Measurements from ENCODE around the gene CCNJL.
A peak's percentile ranks its signal among the peaks of the same experiment; 100 is the strongest.
"Not testable (repeated sequence)": the region's sequence is repeated elsewhere in the genome, so short reads cannot be mapped to it uniquely, and the experiment has no call there.

The CCNJL gene, protein sequence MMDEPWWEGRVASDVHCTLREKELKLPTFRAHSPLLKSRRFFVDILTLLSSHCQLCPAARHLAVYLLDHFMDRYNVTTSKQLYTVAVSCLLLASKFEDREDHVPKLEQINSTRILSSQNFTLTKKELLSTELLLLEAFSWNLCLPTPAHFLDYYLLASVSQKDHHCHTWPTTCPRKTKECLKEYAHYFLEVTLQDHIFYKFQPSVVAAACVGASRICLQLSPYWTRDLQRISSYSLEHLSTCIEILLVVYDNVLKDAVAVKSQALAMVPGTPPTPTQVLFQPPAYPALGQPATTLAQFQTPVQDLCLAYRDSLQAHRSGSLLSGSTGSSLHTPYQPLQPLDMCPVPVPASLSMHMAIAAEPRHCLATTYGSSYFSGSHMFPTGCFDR

DNA sequence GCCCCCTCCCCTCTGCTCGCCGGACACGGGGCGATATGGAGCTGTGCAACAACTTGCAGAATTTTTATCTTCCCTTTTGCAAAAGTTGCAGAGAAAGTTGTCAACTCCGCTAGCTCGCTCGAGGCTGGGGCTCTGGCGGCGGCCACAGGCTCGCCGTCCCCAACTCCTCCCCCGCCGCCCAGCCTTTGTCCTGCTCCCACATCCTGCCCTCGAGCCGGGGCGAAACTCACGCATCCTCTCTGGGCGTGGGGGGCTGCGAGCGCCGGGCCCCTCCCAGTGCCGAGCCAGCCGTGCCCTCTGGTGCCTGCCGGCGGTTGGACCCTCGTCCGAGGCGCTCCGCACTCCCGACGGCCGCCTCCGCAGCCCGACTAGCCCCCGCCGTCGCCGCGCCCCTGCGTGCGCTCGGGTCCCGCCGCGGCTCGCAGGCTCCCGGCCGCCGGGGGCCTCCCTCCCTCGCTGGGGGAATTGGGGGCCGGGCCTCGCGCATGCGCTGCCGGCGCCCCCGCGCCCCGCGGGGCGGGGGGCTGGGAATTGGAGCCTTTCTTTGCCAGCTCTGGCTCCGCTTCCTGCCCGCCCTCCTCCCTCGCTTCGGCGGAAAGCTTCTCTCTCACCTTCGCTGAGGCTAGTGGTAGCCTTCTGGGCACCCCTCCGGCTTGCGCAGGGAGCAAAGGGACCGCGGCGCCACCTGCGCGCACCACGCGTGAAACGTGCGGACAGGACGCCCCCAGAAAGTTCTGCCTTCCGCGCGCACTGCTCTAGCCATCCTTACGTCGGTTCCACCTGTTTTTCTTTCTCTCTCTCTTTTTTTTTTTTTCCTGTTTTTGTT lies at the start of gene CCNJL:
CCNJL (minus strand) TSS at position 431 of the 826 bp plus-strand sequence. CDS start 641 bp downstream, outside the sequence.
- DNase-seq: no peak

DNA sequence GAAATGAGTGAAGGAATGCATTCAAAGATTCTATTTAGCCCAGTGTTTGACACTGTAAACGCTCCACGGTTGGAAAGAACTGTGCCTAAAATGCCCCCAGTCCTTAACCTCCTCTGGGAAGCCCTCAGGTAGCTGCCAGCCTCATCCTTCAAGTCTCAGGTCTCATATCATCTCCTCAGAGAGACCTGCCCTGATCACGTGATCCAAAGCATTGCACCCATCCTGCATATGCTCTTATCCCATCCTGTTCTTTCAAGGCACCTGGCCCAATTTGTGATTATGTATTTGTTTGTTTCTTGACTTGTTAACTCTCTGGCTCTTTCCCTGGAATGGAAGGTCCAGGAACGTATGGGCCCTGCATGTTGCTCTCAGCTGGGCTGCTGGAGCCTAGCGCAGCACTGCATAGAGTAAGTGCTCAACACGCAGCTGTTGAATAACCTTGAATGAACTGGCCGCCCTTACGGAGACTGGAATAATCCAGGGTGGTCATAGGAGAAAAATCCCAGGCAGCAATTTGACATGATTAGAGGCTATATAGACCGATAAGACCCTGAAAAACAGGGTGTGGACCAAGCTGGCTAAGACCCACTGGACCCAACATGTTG lies 49.4 kb upstream of the CCNJL start:
- DNase-seq: no peak

DNA sequence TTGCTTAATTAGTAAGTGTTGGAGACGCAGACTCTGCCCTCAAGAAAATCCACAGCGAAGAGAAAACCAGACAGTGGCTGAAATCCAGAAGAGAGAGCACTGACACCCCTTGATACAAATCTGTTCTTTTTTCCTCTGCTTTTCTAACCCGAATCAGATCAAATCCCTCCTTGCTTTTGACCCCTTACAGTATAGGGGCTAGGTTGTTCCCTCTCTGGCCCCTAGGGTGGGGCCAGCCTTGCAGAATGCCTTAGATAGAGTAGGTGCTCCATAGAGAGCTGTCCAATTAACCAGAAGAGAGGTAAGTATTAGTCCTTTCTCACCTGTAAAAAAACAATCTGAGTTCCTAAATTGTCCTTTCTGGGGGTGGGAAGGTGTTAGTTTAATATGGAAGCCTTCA lies 47.9 kb upstream of the CCNJL start:
- DNase-seq: no peak

DNA sequence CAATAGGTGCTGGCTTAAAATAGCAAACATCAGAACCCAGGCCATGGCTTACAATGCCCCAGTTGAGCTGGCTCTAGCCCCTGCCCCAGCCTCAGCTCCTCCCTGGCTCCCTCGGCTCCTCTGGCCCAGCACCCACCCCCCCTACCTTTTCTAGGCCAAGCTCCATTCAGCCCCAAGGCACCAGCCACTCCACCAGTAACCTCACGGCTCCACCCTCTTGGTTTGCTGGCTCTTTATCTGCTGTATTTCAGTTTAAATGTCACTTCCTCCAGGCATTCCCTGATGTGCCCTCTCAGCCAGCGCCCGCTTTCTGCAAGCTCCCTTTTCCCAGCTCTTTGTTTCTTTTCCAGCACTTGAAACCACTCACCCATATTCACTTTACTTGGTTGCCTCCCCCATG lies 47.5 kb upstream of the CCNJL start:
- no peak for DNase-seq

DNA sequence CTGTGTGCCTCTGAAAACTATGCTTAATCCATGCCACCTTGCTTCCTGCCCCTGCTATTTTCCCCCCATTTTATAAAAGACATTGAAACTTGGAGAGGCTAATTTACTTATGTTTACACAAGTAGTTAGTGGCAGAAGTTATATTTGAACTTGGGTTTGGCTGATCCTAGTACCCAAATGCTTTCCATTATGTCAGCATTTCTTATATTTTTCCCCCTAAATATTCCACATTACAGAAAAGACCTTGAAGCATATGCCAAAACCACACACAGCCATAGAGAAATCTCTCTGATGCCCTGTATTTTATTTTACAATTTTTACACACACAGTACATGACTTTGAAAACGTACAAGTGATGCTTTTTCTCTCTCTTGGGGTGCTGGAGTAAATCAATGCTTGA lies 46.9 kb upstream of the CCNJL start:
- DNase-seq: no peak

DNA sequence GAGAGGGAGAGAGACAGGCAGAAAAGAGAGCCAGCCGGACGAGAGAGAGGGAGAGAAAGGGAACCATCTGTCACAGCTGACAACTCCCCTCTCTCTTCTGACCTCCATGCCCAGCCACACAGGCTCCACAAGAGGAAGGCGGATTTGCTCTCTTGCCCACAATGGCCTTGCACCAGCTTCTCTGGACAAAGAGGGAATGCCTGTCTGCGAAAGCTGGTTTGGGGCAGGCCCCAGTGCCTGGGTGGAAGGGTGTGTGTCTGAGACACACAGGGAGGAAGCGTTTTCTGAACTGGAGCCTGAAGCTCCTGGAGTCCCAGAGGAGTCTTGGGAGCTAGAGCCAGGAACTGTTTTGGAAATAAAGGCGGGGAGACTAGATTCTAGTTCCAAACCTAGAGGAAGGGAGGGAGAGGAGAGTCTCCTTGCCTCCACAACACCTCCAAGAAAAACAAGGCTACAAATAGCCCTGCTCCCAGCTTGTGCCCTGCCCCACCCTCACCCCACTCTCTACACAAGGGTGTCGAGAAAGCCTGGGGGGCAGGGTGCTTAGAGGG lies 45.6 kb upstream of the CCNJL start:
- DNase-seq: no peak

DNA sequence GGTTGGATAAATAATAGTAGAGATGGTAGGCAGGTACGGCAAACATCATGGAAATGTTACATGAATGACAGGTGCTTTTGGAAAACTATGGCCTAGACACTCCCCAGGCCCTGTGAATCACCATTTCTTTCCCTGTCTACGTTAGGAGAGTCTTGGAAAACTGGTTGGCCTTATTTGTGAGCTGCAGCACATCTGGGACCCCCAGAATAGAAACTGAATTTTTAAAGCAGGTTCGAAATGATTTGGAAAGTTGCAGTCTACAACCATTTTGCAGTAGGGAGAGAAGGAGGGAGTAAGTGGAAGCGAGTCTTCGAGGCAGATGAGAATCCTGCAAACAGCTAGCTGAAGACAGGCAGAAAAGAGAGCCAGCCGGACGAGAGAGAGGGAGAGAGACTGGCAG lies 45.0 kb upstream of the CCNJL start:
- no peak for DNase-seq

DNA sequence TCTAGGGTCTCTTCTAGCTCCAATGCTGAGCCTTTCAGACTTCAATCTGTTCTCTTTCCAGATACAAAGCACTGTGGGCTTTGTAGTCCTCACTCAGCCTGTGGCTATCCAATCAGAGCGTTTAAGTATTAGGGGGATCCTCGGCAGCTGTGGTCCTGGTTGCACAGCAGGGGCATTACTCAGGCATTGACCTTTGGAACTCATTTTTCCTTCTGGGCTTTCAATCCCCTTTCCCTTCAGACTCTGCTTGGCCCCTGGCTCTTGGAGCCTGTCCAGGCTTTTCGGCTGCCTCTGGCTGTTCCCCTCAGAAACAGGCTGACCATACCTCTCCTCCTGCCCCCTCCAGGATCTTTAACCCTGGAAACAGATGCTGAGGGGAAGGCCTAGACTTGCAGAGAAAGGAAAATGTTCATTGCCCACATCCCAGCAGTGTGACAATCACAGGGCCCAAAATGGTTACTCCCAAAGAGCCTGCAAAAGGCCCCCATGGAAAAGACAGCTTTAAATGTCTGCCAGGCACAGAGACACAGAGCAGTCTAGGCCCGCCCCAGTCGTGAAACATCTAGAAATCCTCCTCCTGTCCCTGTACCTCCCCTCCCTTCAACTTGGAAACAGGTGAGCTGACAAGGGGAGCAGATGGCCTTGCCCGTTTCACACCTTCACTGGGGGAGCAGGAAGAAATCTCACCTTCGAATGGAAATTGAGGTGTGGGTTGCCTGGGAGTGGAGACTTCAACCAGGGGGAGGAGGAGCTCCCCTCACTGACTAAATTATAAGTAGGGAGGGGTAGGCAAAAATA lies 44.4 kb upstream of the CCNJL start:
- DNase-seq: no peak

DNA sequence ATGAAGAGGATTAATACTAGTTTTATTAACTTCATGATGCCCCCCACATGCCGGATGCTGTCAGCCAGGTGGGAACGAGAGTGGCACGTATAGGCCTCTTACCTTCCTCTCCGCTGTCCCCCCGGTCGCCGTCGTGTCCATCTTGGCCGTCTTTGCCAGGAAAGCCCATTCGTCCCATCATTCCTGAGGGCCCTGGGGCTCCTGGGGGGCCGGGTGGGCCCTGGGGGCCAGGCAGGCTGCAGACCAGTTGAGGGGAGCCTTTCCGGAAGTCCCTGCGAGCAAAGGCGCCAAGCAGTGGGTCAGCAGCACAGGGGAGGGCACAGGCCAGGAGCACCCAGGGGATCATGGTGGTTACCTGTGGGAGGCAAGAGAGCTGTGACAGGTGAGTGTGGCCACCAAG lies 42.3 kb upstream of the CCNJL start:
- DNase-seq: no peak

DNA sequence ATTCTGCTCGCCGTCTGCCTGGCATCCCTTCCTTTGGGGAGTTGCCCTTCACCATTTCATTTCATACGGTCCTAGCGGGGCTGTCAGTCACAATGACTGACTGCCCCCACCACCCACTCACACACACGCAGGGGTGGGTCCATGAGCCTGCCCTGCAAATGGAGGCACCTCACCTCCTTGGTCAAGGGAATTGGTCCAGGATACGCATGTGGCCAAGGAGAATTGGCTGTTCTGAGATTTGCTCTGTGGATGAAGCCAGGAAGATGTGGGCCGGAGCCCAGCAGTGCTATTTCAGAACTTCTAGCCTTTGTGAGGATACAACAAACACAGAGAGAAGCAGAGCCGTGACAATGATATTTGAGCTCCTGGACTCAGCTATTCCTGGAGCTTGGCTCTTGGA lies 41.0 kb upstream of the CCNJL start:
- DNase-seq: no peak

DNA sequence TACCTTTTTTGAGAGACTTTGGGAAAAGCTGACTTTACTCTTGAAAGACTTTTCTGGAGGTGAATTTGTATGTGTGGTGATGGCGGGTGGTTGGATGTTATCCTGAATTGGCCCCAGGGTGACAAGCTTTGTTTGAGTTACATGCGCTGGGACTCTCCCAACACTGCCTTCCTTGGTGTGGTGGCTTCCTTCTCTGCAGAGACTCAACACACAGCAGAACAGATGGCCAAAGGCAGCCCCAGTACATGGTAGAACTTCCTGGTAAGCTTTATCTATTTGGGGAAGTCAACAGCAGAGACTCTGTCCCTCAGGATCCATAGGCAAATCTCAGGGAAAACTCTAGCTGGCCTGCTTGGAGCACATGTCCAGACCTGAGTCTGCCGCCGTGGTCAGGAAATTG lies 39.9 kb upstream of the CCNJL start:
- DNase-seq: no peak

DNA sequence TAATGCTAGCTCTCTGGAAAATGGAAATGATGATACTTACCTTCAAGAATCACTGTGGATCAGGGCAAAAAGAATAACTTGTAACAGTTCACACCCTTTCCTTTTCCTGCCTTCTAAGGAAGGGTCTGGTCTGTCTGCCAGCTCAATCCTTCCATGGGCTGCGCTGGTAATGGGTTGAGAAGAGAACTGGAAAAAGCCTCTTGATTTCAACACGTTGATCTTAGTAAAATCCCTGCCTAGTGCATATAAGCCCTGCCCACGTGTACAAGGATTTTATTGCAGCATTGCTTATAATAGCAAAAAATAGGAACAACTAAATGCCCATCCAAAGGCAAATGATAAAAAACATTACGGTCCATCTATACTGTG lies 37.6 kb upstream of the CCNJL start:
- DNase-seq: no peak

DNA sequence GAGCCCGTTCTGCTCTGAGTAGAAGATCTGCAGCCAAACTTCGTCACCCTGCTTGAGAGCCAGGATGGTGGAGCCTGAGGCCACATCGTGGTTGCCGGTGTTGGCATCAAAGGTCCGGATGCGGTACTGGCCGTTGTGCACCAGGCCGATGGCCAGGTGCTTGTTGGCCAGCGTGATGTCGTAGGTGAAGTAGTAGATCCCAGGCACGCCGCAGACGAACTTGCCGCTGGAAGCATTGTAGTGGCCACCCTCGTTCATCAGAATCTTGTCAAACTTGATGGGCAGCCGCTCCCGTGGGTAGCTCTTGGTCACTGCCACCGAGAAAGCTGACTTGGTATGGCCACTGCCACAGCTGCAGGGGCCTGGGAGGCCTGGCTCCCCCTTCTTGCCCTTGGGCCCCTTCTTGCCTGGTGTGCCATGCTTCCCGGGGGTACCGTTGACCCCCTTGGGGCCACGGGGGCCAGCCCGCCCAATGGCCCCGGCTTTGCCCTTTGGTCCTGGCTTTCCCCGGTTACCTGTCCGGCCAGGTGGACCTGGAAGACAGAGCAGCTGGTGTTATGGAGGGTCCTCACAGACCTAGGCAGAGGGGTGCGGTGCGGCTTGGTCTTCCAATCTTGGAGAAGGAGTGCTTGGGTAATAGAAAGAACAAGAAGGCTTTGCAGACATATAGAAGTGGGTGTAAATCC lies 37.0 kb upstream of the CCNJL start:
- no peak for DNase-seq

DNA sequence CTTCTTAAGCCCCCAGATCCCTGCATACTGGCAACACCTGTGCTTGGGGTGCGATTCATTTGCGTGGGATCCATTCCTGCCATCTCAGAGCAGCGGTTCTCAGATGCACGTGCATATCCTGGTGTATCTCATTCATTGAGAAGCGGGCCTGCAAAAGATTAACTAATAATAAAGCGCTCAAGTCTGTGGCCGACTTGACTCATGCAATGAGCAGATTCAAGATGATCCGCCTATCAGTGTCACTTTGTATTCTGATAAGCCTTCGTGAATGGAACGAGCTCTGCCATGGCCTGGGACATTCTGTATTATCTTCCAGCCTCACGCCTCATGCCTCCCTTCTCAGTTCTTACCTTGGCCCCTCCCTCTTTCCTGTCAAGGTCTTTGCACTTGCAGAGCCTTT lies 35.7 kb upstream of the CCNJL start:
- DNase-seq: no peak

DNA sequence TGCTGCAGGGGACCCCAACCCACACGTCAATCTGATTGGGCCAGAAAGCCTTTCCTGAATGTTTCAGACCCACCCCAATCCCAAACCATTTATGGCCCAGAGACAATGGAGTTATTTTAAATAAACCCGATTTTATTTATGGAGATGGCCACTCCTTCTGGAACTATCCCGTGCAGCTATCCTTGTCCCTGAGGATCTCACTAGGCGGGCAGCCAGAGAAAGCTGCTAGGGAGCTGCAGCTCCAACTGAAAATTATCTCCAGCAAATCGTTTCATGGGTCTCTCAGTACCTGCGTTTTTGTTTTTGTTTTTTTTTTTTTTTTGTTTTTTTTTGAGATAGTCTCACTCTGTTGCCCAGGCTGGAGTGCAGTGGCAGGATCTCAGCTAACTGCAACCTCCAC lies 35.1 kb upstream of the CCNJL start:
- no peak for DNase-seq

DNA sequence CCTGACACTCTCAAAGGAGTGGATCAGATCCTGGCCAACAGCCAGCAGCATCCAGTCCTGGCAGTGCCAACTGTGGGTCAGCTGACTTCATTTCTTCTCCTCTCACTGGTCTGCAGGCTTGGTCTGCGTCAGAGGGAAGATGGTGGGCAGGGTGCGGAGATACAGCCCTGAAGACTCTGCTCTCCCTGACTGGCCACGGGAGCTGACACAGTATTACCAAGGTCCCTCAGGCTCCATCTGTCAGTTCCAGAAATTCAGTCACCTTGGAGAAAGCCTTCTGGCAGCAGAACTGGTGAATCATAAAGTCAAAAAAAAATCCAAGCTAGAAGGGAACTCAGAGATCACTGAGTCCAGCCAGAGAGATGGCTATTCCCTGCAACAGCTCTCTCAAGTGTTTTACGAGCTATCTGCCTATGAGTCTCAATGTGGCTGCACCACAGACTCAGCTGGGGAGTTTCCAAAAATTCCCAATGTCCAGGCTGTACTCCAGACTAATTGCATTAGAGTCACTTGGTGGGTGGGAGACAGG lies 30.1 kb upstream of the CCNJL start:
- DNase-seq: no peak

DNA sequence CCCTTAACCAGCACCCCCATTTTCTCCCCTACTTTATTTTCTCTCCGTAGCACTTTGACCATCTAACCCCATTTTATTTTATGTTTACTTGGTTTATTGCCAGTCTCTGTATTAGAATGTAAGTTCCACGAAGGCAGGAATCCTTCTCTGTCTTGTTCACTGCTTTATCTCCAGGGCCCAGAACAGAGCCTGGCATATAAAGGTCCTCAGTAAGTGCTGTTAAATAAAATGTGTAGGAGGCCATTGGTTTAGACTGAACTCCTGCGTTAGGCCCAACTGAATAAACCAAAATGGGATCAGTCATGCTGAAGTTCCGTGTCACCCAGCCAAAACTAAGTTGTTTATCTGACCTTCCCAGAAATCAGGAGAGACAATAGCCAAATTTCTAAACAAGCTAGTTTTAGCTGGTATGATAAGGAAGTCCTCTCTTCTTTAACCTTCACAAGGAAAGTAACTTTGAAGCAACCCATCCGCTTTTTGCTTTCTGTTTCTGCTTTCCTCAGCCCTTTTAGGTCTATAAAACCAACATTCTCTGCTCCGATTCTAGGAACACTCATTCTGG lies 29.0 kb upstream of the CCNJL start:
- DNase-seq: no peak

DNA sequence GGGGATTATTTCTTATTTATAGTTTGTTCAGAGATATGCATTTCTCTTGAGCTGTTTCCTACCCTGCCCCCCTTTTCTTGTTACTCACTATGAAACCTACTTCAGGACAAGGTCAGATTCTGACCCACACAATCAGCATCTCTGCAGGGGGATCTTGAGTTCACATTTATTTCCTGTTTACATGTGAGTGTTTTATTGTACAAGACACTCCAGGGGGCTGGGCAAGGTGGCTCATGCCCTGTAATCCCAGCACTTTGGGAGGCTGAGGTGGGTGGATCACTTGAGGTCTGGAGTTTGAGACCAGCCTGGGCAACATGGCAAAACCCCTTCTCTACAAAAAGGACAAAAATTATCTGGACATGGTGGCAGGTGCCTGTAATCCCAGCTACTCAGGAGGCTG lies 28.1 kb upstream of the CCNJL start:
- not testable (repeated sequence) for DNase-seq

DNA sequence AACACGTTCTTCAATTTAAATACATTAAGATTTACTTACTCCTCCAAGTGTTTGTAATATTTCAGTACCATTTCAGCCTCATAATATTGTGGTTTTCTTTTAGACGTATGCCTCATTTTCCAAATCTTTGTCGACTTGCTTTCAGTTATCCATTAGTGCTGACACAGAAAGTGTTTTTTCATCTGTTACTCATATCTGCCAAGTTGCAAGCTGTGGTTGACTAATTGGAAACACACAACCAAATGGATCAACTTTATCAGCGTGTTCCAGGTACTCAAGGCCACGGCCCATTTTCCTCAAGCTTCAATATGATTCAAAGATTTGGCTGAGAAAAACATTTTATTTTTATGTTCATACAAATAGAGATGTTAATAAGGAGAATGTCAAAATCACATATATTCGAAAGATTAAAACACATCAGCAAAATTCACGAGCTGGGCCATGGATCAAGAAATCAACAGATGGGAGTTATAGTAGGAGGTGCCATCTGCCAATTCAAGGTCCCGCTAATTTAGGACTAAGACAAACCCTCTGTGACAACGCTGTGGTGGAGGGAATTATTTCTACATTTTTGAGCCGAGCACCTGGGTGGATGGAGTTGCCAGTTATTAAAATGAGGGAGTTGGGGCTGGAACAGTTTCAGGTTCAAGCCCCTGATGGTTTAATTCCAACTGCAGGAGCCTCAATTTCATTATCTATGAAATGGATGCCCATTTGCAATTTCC lies 27.2 kb upstream of the CCNJL start:
- no peak for DNase-seq

DNA sequence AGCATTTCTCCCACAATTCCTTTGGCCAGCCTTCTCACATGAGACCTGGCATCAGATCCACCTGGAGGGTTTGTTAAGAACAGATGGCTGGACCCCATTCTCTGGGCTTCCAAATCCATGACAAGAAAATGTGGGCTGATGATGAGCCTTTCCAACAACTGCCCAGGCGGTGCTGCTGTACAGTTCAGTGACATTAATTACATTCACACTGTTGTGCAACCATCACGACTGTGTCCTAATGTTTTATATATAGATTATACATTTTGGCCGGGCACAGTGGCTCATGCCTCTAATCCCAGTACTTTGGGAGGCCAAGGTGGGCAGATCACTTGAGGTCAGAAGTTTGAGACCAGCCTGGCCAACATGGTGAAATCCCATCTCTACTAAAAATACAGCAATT lies 22.4 kb upstream of the CCNJL start:
- DNase-seq: not testable (repeated sequence)

DNA sequence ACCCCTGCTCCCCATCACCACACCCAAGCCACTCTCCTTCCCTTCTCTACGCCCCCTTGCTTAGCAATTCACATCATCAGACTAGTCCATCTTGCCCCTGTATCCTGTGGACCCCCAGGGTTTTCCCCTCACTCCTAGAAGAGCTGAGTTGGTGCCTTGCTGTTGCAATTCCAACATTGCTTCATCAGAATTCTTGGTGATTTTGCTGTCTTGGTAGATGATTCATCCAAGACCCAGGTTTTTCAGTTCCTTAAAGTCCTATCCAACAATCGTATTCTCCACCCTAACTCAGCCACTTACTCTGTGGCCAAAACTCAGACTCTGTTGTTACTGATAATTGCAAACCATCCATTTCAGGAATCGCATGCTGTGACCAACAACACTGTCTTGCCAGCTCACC lies 21.4 kb upstream of the CCNJL start:
- DNase-seq: peak in 1 of 2 donors; percentile 45

Data from bone marrow (tissue), 2 donors.